SH-SY5Y (cell line): ENCODE measurements around the gene TMEM143.

Experiments
- GATA2 ChIP-seq: IDR thresholded peaks from 2 replicates; pipeline ENCODE4 v1.6.1; 2011; ENCODE audit warnings: mild to moderate bottlenecking, low read depth, low read length
- GATA3 ChIP-seq: IDR thresholded peaks from 2 replicates; pipeline ENCODE4 v1.6.1; 2011; ENCODE audit warnings: low read depth, mild to moderate bottlenecking, low read length, moderate library complexity

The TMEM143 gene

GRCh38 chr19:48395170-48395455 lies 31.4 kb upstream of the TMEM143 start:
- TF ChIP-seq GATA2 (no peak), GATA3 (no peak)

- TF ChIP-seq GATA2 (no peak), GATA3 (no peak)
Measured at GRCh38 chr19:48394331-48395169, 30.8 kb upstream of the TMEM143 start.

- TF ChIP-seq GATA2 (no peak), GATA3 (no peak)
Measured at GRCh38 chr19:48393559-48394330, 30.0 kb upstream of the TMEM143 start, which contains the start of gene GRIN2D. Gene GRIN2D, plus strand, starts transcription at chr19:48393668. Its CDS starts 4,725 bp downstream, at chr19:48398393.

- TF ChIP-seq GATA3 = no peak
- TF ChIP-seq GATA2 = no peak
Measured at GRCh38 chr19:48392860-48393558, 29.3 kb upstream of the TMEM143 start.

GRCh38 chr19:48391100-48392005 lies 27.6 kb upstream of the TMEM143 start, which contains the start of gene KDELR1:
Gene KDELR1, minus strand, starts transcription at chr19:48391551. Its CDS starts 193 bp downstream, at chr19:48391358.
- no peak for TF ChIP-seq GATA2
- TF ChIP-seq GATA3 = no peak

GRCh38 chr19:48390188-48391099 lies 26.7 kb upstream of the TMEM143 start:
- TF ChIP-seq GATA3 (no peak), GATA2 (no peak)

- no peak for TF ChIP-seq GATA3
- TF ChIP-seq GATA2 = no peak
Measured at GRCh38 chr19:48386981-48387380, 23.2 kb upstream of the TMEM143 start.

GRCh38 chr19:48385461-48386087 lies 21.8 kb upstream of the TMEM143 start:
- no peak for TF ChIP-seq GATA3
- TF ChIP-seq GATA2 = no peak

GRCh38 chr19:48382286-48382685 lies 18.5 kb upstream of the TMEM143 start:
- no peak for TF ChIP-seq GATA3

GRCh38 chr19:48381178-48381950 lies 17.6 kb upstream of the TMEM143 start:
- TF ChIP-seq GATA2 = no peak
- TF ChIP-seq GATA3 = no peak

- TF ChIP-seq GATA3 = no peak
- TF ChIP-seq GATA2 = no peak
Measured at GRCh38 chr19:48379058-48379457, 15.3 kb upstream of the TMEM143 start.
